H1 (cell line): ENCODE data around the gene BTN1A1. TPM values are rescaled to one million over a fixed set of nuclear protein-coding genes. Genes with fewer than 3 reads are reported as not detected.
A peak's percentile ranks its signal among the peaks of the same experiment; 100 is the strongest.

Experiments
- CTCF ChIA-PET: fragments of 300-600 bp; sonication (Branson Sonifier 250); formaldehyde crosslinking; loops from one replicate; lab custom pipeline; 2021; ENCODE audit not compliant: partially characterized antibody; lab: Charles Lee
- POLR2A ChIA-PET: fragments of 300-600 bp; sonication (Branson Sonifier 250); formaldehyde crosslinking; loops from one replicate; lab custom pipeline; 2021; ENCODE audit warnings: inconsistent platforms; ENCODE audit not compliant: partially characterized antibody; lab: Charles Lee
- DNase-seq, 2 experiments: peaks; one replicate each; pipeline versions ENCODE4 v3.0.0 to v3.0.0-alpha.2; 2010 to 2022; ENCODE audit warnings: low spot score in 2 of 2, low read depth in 1 of 2, mixed read lengths in 1 of 2
- FAIRE-seq: peaks from 2 replicates; lab custom pipeline; 2011; peaks lifted over from hg19 to GRCh38; lab: Jason Lieb, UNC
- H2AFZ ChIP-seq: 2 replicates; pipeline ENCODE4 v1.8.1; 2012; ENCODE audit warnings: low read length, inconsistent platforms
- H2AK5ac ChIP-seq: 2 replicates; pipeline ENCODE4 v1.6.1; 2013; ENCODE audit warnings: low read depth, low read length
- H2BK120ac ChIP-seq: replicated peaks from 2 replicates; pipeline ENCODE3; 2013; ENCODE audit warnings: low read depth, low read length, inconsistent platforms
- H2BK12ac ChIP-seq: 2 replicates; pipeline ENCODE4 v1.6.1; 2013; ENCODE audit warnings: low read depth, low read length
- H2BK15ac ChIP-seq: 2 replicates; pipeline ENCODE4 v1.6.1; 2013; ENCODE audit warnings: low read length
- H2BK20ac ChIP-seq: 2 replicates; pipeline ENCODE4 v1.6.1; 2013; ENCODE audit warnings: low read length
- H2BK5ac ChIP-seq: 2 replicates; pipeline ENCODE4 v1.6.1; 2013; ENCODE audit warnings: low read depth, low read length
- H3K14ac ChIP-seq: 2 replicates; pipeline ENCODE4 v1.6.1; 2013; ENCODE audit warnings: inconsistent platforms; ENCODE audit not compliant: insufficient read length
- H3K18ac ChIP-seq: 2 replicates; pipeline ENCODE4 v1.6.1; 2013; ENCODE audit warnings: low read length; ENCODE audit errors: extremely low read depth
- H3K23ac ChIP-seq: 2 replicates; pipeline ENCODE4 v1.6.1; 2013; ENCODE audit warnings: inconsistent platforms; ENCODE audit not compliant: insufficient read length
- H3K23me2 ChIP-seq: 2 replicates; pipeline ENCODE4 v1.6.1; 2013; ENCODE audit warnings: low read depth, low read length
- H3K27ac ChIP-seq: 2 replicates; pipeline ENCODE4 v1.6.1; 2011; ENCODE audit warnings: low read depth, low read length, inconsistent platforms
- H3K27me3 ChIP-seq, 4 experiments: replicated peaks in 1 of 4; 1 replicate in 1 of 4; 2 replicates in 3 of 4; pipeline versions ENCODE4 v1.6.1 to v1.8.1; 2011 to 2013; ENCODE audit warnings: low read length in 3 of 4, mild to moderate bottlenecking in 3 of 4, inconsistent platforms in 2 of 4, mixed read lengths in 2 of 4, moderate library complexity in 1 of 4; ENCODE audit not compliant: control insufficient read depth in 3 of 4, insufficient read depth in 3 of 4; ENCODE audit errors: extremely low read depth in 1 of 4
- H3K36me3 ChIP-seq, 4 experiments: 2 replicates each; pipeline versions ENCODE4 v1.6.1 to v1.8.1; 2011 to 2013; ENCODE audit warnings: mild to moderate bottlenecking in 4 of 4, low read length in 3 of 4, moderate library complexity in 2 of 4, control low read depth in 1 of 4, inconsistent platforms in 1 of 4; ENCODE audit not compliant: insufficient read depth in 4 of 4, control insufficient read depth in 2 of 4
- H3K4ac ChIP-seq: replicated peaks from 2 replicates; pipeline ENCODE3; 2013; ENCODE audit warnings: low read length, low read depth, mixed read lengths, inconsistent platforms; ENCODE audit not compliant: insufficient read length
- H3K4me1 ChIP-seq, 4 experiments: replicated peaks in 1 of 4; 1 replicate in 1 of 4; 2 replicates in 3 of 4; pipeline versions ENCODE4 v1.6.1 to v1.8.1; 2011 to 2013; ENCODE audit warnings: low read length in 3 of 4, inconsistent platforms in 2 of 4, mixed read lengths in 1 of 4; ENCODE audit not compliant: insufficient read depth in 4 of 4, control insufficient read depth in 3 of 4
- H3K4me2 ChIP-seq, 2 experiments: 2 replicates each; pipeline versions ENCODE4 v1.6.1 to v1.8.1; 2011 to 2013; ENCODE audit warnings: low read depth in 2 of 2, low read length in 2 of 2, control low read depth in 1 of 2, inconsistent platforms in 1 of 2, mild to moderate bottlenecking in 1 of 2; ENCODE audit not compliant: insufficient read depth in 1 of 2
- H3K4me3 ChIP-seq, 4 experiments: fragments of 200-600, 300-600 bp in 1 of 4; sonication (generic), shearing (Covaris generic), sonication (Bioruptor Twin) in 1 of 4; 2 replicates each; pipeline versions ENCODE4 v1.5.1 to v1.8.1; 2011 to 2016; ENCODE audit warnings: low read length in 4 of 4, low read depth in 3 of 4, control low read depth in 2 of 4, inconsistent platforms in 2 of 4, mild to moderate bottlenecking in 2 of 4, mixed read lengths in 1 of 4, moderate library complexity in 1 of 4; ENCODE audit not compliant: insufficient read depth in 2 of 4; ENCODE audit errors: extremely low read depth in 1 of 4
- H3K56ac ChIP-seq: replicated peaks from 2 replicates; pipeline ENCODE3; 2013; ENCODE audit warnings: low read depth, mild to moderate bottlenecking, mixed read lengths, low read length, inconsistent platforms; ENCODE audit not compliant: insufficient read length
- H3K79me1 ChIP-seq: 2 replicates; pipeline ENCODE4 v1.6.1; 2013; ENCODE audit warnings: low read depth, low read length, control low read depth
- H3K79me2 ChIP-seq, 2 experiments: 2 replicates each; pipeline versions ENCODE4 v1.6.1 to v1.8.1; 2012 to 2013; ENCODE audit warnings: low read length in 2 of 2, mild to moderate bottlenecking in 2 of 2, inconsistent platforms in 1 of 2; ENCODE audit not compliant: insufficient read depth in 2 of 2, control insufficient read depth in 1 of 2
- H3K9ac ChIP-seq, 4 experiments: replicated peaks in 1 of 4; 1 replicate in 1 of 4; 2 replicates in 3 of 4; pipeline versions ENCODE4 v1.6.1 to v1.8.1; 2011 to 2013; ENCODE audit warnings: low read depth in 3 of 4, low read length in 3 of 4, control low read depth in 2 of 4, mild to moderate bottlenecking in 2 of 4, moderate library complexity in 2 of 4, inconsistent platforms in 1 of 4; ENCODE audit errors: extremely low read depth in 1 of 4
- H3K9me3 ChIP-seq, 2 experiments: 2 replicates each; pipeline versions ENCODE4 v1.6.1 to v1.8.1; 2012 to 2013; ENCODE audit warnings: mild to moderate bottlenecking in 2 of 2, moderate library complexity in 2 of 2, control low read depth in 1 of 2, inconsistent platforms in 1 of 2, low read depth in 1 of 2, low read length in 1 of 2, mixed read lengths in 1 of 2; ENCODE audit not compliant: insufficient read depth in 2 of 2
- H4K20me1 ChIP-seq, 2 experiments: replicated peaks in 1 of 2; 2 replicates each; pipeline versions ENCODE3 to v1.8.1; 2011 to 2013; ENCODE audit warnings: inconsistent platforms in 2 of 2, low read length in 2 of 2, mild to moderate bottlenecking in 1 of 2; ENCODE audit not compliant: insufficient read depth in 2 of 2, control insufficient read depth in 1 of 2
- H4K5ac ChIP-seq: 2 replicates; pipeline ENCODE4 v1.6.1; 2013; ENCODE audit warnings: low read length, low read depth, mixed read lengths, inconsistent platforms; ENCODE audit not compliant: insufficient read length
- H4K8ac ChIP-seq: 2 replicates; pipeline ENCODE4 v1.8.0; 2013; ENCODE audit warnings: mild to moderate bottlenecking, moderate library complexity, low read length, inconsistent platforms; ENCODE audit not compliant: insufficient read depth; ENCODE audit errors: extremely low read depth
- H4K91ac ChIP-seq: replicated peaks from 2 replicates; pipeline ENCODE3; 2013; ENCODE audit warnings: low read length, mixed read lengths, inconsistent platforms; ENCODE audit not compliant: insufficient read length
- ASH2L ChIP-seq: fragments of 200-600, 300-600 bp; sonication (generic); IDR thresholded peaks from one replicate; pipeline ENCODE4 v1.7.1; 2017; ENCODE audit warnings: low read length
- CREB1 ChIP-seq: IDR thresholded peaks from 2 replicates; pipeline ENCODE4 v1.6.1; 2012; ENCODE audit warnings: inconsistent platforms
- E2F6 ChIP-seq: IDR thresholded peaks from 2 replicates; pipeline ENCODE4 v1.6.1; 2012; ENCODE audit warnings: inconsistent platforms
- EZH2 ChIP-seq: fragments of 200-600 bp; sonication (generic); IDR thresholded peaks from 2 replicates; pipeline ENCODE4 v1.7.1; 2012; ENCODE audit warnings: low read depth, mild to moderate bottlenecking, moderate library complexity, low read length, inconsistent platforms; ENCODE audit not compliant: severe bottlenecking
- HDAC2 ChIP-seq, 2 experiments: fragments of 300-600 bp in 1 of 2; sonication (generic) in 1 of 2; IDR thresholded peaks; 2 replicates each; pipeline ENCODE4 v1.6.1; 2011 to 2012; ENCODE audit warnings: low read depth in 2 of 2, low read length in 2 of 2, mild to moderate bottlenecking in 2 of 2, moderate library complexity in 2 of 2, borderline replicate concordance in 1 of 2, inconsistent platforms in 1 of 2
- KDM4A ChIP-seq: IDR thresholded peaks from one replicate; pipeline ENCODE4 v1.7.1; 2012; ENCODE audit warnings: low read depth, mild to moderate bottlenecking, moderate library complexity, low read length, inconsistent platforms; ENCODE audit not compliant: severe bottlenecking
- MAFK ChIP-seq: IDR thresholded peaks from 2 replicates; pipeline ENCODE4 v1.6.1; 2012; ENCODE audit warnings: low read depth, mild to moderate bottlenecking, improper control_type of control experiment, low read length
- POLR2A ChIP-seq, 2 experiments: IDR thresholded peaks; 1 replicate in 1 of 2; 2 replicates in 1 of 2; pipeline ENCODE4 v1.6.1; 2011; ENCODE audit warnings: low read depth in 2 of 2, low read length in 2 of 2, mild to moderate bottlenecking in 2 of 2; ENCODE audit errors: control extremely low read depth in 1 of 2
- RBBP5 ChIP-seq: IDR thresholded peaks from 2 replicates; pipeline ENCODE4 v1.7.1; 2012; ENCODE audit warnings: low read depth, mild to moderate bottlenecking, inconsistent platforms, low read length, moderate library complexity, borderline replicate concordance
- RFX5 ChIP-seq: IDR thresholded peaks from 2 replicates; pipeline ENCODE4 v1.6.1; 2011; ENCODE audit warnings: low read depth, low read length, improper control_type of control experiment, borderline replicate concordance
- SUZ12 ChIP-seq: fragments of 200-600 bp; sonication (generic); IDR thresholded peaks from 2 replicates; pipeline ENCODE4 v1.6.1; 2012; ENCODE audit warnings: mild to moderate bottlenecking, inconsistent platforms, low read length, moderate library complexity, mixed read lengths
- WGBS, 2 experiments: shearing (Covaris generic) in 1 of 2; methylation state at CpG; one replicate each; pipeline versions ENCODE4 v1.1.6 to v1.1.7; 2013 to 2015; ENCODE audit warnings: low lambda C conversion rate in 2 of 2, mixed read lengths in 2 of 2, inconsistent platforms in 1 of 2, low coverage in 1 of 2, missing lambda C conversion rate in 1 of 2; ENCODE audit not compliant: insufficient replicate concordance in 2 of 2, insufficient coverage in 1 of 2, insufficient read length in 1 of 2; ENCODE audit errors: extremely low coverage in 1 of 2, missing lambda C conversion rate in 1 of 2; 5-methylcytosine and 5-hydroxymethylcytosine counted together
- polyA plus RNA-seq, 7 experiments: library from polyadenylated mRNA; depleted of rRNA in 3 of 7; stranded (reverse) in 5 of 7; unstranded in 2 of 7; fragments of >200 nt in 5 of 7; fragments of 200-250 nt in 2 of 7; gene quantifications; 1 replicate in 5 of 7; 2 replicates in 1 of 7; 4 replicates in 1 of 7; pipeline versions ENCODE4 v1.2.1 to v1.2.3, GENCODE V29; 2011 to 2013; ENCODE audit warnings: missing spikeins in 2 of 7, mixed read lengths in 2 of 7
- total RNA-seq: library from RNA; stranded (reverse); fragmentation: NEBNext Ultra II Directional; extraction: Animal tissue kit (Norgen Biotek cat#: 25700); gene quantifications from 2 replicates; pipeline ENCODE4 v1.2.1, GENCODE V29; 2021

The BTN1A1 gene
- total and polyA plus RNA-seq, 2 of the 8 experiments (the other 6 are each of a cell fraction or from before 2014, with no cell fraction given) = 0.28 to 0.35 TPM

- no peak overlapping the region for H4K8ac ChIP-seq
- H3K36me3 ChIP-seq = no peaks in the 10 kb centered on the region
- H4K20me1 ChIP-seq = no peaks in the 10 kb centered on the region
- H3K14ac ChIP-seq = no peak overlapping the region
- no peak overlapping the region for H3K9ac ChIP-seq
- H3K27ac ChIP-seq = no peak overlapping the region
- no peak overlapping the region for H3K23ac ChIP-seq
- H2BK5ac ChIP-seq = no peak overlapping the region
- H2BK20ac ChIP-seq = no peak overlapping the region
- DNase-seq = peak; percentile 7 to 72
- no peaks in the 10 kb centered on the region for H3K79me2 ChIP-seq
- H3K9me3 ChIP-seq = no peaks in the 10 kb centered on the region
- no peak overlapping the region for H2BK15ac ChIP-seq
- peak overlapping the region; percentile 71 for H2AFZ ChIP-seq
- H3K27me3 ChIP-seq = peaks cover 13 to 30% (median 26%) of the 10 kb centered on the region in 4 experiments
- WGBS, 2 experiments = 10% methylated on average over 49 of the region's 49 CpGs; no CpG with 5 or more reads in 1 of the 2 experiments
- H2AK5ac ChIP-seq = no peak overlapping the region
- no peaks in the 10 kb centered on the region for H3K79me1 ChIP-seq
- H3K4me1 ChIP-seq = peaks cover 0 to 5% (median under 1%) of the 10 kb centered on the region in 4 experiments; a peak in 1 of 7 replicates
- H3K4me2 ChIP-seq = peak overlapping the region; percentile 80 to 86
- no peak overlapping the region for H3K56ac ChIP-seq
- peak overlapping the region; percentile 65 for H3K18ac ChIP-seq
- no peak for FAIRE-seq
- no peak overlapping the region for H2BK120ac ChIP-seq
- H2BK12ac ChIP-seq = no peak overlapping the region
- no peak overlapping the region for H4K91ac ChIP-seq
- H4K5ac ChIP-seq = no peak overlapping the region
- H3K4ac ChIP-seq = no peak overlapping the region
- H3K4me3 ChIP-seq = peak overlapping the region; percentile 33 to 56 (median 42)
- H3K23me2 ChIP-seq = no peaks in the 10 kb centered on the region; the same call in 1 of the 2 replicates
- ChIA-PET POLR2A (interaction anchor here (0.5 to 2.1 kb wide), 6 partner anchors 20 to 284 kb away, joined by 3 to 9 read pairs (median 3); partner anchors contain the start of gene HMGN4), CTCF (interaction anchor here (0.9 to 1.7 kb wide), 6 partner anchors 9 to 160 kb away, joined by 3 to 5 read pairs (median 3); no protein-coding TSS in a partner anchor)
- peak; percentile 89 for TF ChIP-seq SUZ12
- TF ChIP-seq POLR2A (IDR thresholded peaks at IDR 0.05; ENCODE audit: control extremely low read depth in 1 of 2, low read depth in 2 of 2, low read length in 2 of 2) = no peak
- TF ChIP-seq HDAC2 (IDR thresholded peaks at IDR 0.05; ENCODE audit: borderline replicate concordance in 1 of 2, low read depth in 2 of 2, low read length in 2 of 2) = 0 out of 4 replicates have a peak, but pooled peaks of 1 of the 2 experiments have one; percentile 34
- peak; percentile 83 for TF ChIP-seq EZH2
- peak; percentile 66; the same call in 1 of the 2 replicates for TF ChIP-seq RBBP5
- peak; percentile 86 for TF ChIP-seq ASH2L
- TF ChIP-seq MAFK = no peak
- peak; percentile 98 for TF ChIP-seq E2F6
- TF ChIP-seq RFX5 = no peak
- TF ChIP-seq CREB1 = peak; percentile 76
- TF ChIP-seq KDM4A = peak; percentile 96
Observed at GRCh38 chr6:26501482-26501986, 1.4 kb downstream of the BTN1A1 start.
